ENCODE results near the gene RTN4RL2. TPM values are rescaled to one million over a fixed set of nuclear protein-coding genes. Genes with fewer than 3 reads are reported as not detected.

Gene RTN4RL2
- total and polyA plus RNA-seq, 9 of the 15 experiments (the other 6 are each of a cell fraction or from before 2014, with no cell fraction given), result 0.06 to 1.9 (median 0.34) TPM; not detected in 4

- TF ChIP-seq ATF6 (CRISPR knock-in tag; IDR thresholded peaks at IDR 0.05) (no peak), NKRF (IDR thresholded peaks at IDR 0.05; ENCODE audit: borderline replicate concordance) (0 out of 2 replicates have a peak, but pooled peaks have one; percentile 21), ARHGAP35 (IDR thresholded peaks at IDR 0.05; ENCODE audit: partially characterized antibody) (peak; percentile 80), DNMT1 (IDR thresholded peaks at IDR 0.05) (peak; percentile 89; the same call in 1 of the 2 replicates), SIN3B (IDR thresholded peaks at IDR 0.05; ENCODE audit: low read depth) (no peak), TAL1 (IDR thresholded peaks at IDR 0.05) (peak; percentile 9; the same call in 1 of the 2 replicates), POLR2G (IDR thresholded peaks at IDR 0.05; ENCODE audit: low read depth, low read length) (no peak), PRDM10 (IDR thresholded peaks at IDR 0.05; ENCODE audit: partially characterized antibody) (peak; percentile 21), MTA2 (IDR thresholded peaks at IDR 0.05; ENCODE audit: low read depth) (no peak), DPF2 (IDR thresholded peaks at IDR 0.05) (peak; percentile 35; the same call in 1 of the 2 replicates), KDM5B (IDR thresholded peaks at IDR 0.05; ENCODE audit: insufficient replicate concordance, low read depth, low read length) (peak; percentile 28), ELF4 (CRISPR knock-in tag; IDR thresholded peaks at IDR 0.05) (peak; percentile 71; the same call in 1 of the 2 replicates)
These were observed 1.7 kb upstream of the RTN4RL2 start (continued) for GRCh38 chr11:57458410-57459163.
